Measurements from ENCODE around the gene MYH11.

The MYH11 gene

GRCh38 chr16:15856901-15857698 lies at the start of gene MYH11:
MYH11 (minus strand) TSS chr16:15857028; CDS start chr16:15838252, 18,776 bp downstream.
- DNase-seq = no peak

- no peak for DNase-seq
These were observed 49.6 kb upstream of the MYH11 start for GRCh38 chr16:15906439-15906838.

GRCh38 chr16:15903960-15904359 lies 47.1 kb upstream of the MYH11 start:
- no peak for DNase-seq

- no peak for DNase-seq
These were observed 44.2 kb upstream of the MYH11 start for GRCh38 chr16:15900901-15901500.

GRCh38 chr16:15900357-15900756 lies 43.5 kb upstream of the MYH11 start:
- DNase-seq = no peak

- DNase-seq = no peak
These were observed 42.8 kb upstream of the MYH11 start for GRCh38 chr16:15899538-15900100.

GRCh38 chr16:15898654-15899053 lies 41.8 kb upstream of the MYH11 start:
- DNase-seq = no peak

- no peak for DNase-seq
These were observed 41.0 kb upstream of the MYH11 start for GRCh38 chr16:15897834-15898254.

- DNase-seq = no peak
These were observed 40.4 kb upstream of the MYH11 start for GRCh38 chr16:15897121-15897780.

GRCh38 chr16:15894571-15895374 lies 37.9 kb upstream of the MYH11 start:
- DNase-seq = no peak

- DNase-seq = no peak
These were observed 34.7 kb upstream of the MYH11 start for GRCh38 chr16:15891508-15891907.

GRCh38 chr16:15888072-15888976 lies 31.5 kb upstream of the MYH11 start, which contains the start of gene CEP20:
CEP20 (minus strand) TSS chr16:15888603; CDS start chr16:15888585, 18 bp downstream.
- peak; percentile 97 to 99 (median 98) for DNase-seq

- DNase-seq = no peak
These were observed 30.5 kb upstream of the MYH11 start for GRCh38 chr16:15887283-15887682.

GRCh38 chr16:15886078-15886477 lies 29.2 kb upstream of the MYH11 start:
- DNase-seq = no peak

GRCh38 chr16:15885560-15886001 lies 28.8 kb upstream of the MYH11 start:
- no peak for DNase-seq

GRCh38 chr16:15882563-15882962 lies 25.7 kb upstream of the MYH11 start:
- DNase-seq = no peak

- DNase-seq = no peak
These were observed 25.1 kb upstream of the MYH11 start for GRCh38 chr16:15881794-15882379.

- no peak for DNase-seq
These were observed 23.8 kb upstream of the MYH11 start for GRCh38 chr16:15880434-15881308.

GRCh38 chr16:15879255-15879811 lies 22.5 kb upstream of the MYH11 start:
- DNase-seq = no peak

- no peak for DNase-seq
These were observed 19.7 kb upstream of the MYH11 start for GRCh38 chr16:15876503-15876902.
